Measurements from ENCODE around the gene SPATA12. TPM values are rescaled to one million over a fixed set of nuclear protein-coding genes. Genes with fewer than 3 reads are reported as not detected.

SPATA12 gene
- total and polyA plus RNA-seq, 2 of the 8 experiments (the other 6 are each of a cell fraction or from before 2014, with no cell fraction given): 0.19 to 0.97 TPM

DNA sequence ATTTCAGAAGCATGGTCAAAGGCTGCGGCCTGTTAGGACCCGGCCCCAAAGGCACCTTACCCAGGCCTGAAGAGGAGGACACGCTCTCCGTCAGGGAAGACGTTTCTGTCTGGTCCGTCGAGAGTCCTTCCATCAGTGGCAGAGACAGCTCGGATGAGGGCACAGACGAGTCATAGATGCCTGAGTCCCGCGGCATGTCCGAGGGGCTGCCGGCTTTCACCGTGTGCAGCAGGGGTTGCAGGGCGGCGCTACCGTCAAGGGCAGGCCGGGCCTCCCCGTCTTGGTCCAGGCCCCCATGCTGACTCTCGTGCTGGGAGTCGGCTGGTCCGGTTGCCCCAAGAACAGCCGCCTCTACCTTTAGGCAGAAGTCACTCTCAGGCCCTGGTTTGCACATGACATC lies 37.1 kb downstream of the SPATA12 start:
- peaks cover 0 to 25% (median 6%) of the 10 kb centered on the region in 4 experiments; a peak in 6 of 8 replicates for H3K36me3 ChIP-seq (ENCODE audit: control insufficient read depth in 2 of 4, insufficient read depth in 4 of 4, low read length in 3 of 4)
- ChIA-PET POLR2A (ENCODE audit: partially characterized antibody) (no interaction called here), CTCF (ENCODE audit: partially characterized antibody) (interaction anchor here (0.7 to 5.0 kb wide), 7 partner anchors 8 to 125 kb away, joined by 4 to 64 read pairs (median 6); partner anchors contain the start of gene IL17RD)
- H3K18ac ChIP-seq (ENCODE audit: extremely low read depth, low read length): no peak overlapping the region
- H4K91ac ChIP-seq (replicated peaks; ENCODE audit: insufficient read length, low read length): no peak overlapping the region
- TF ChIP-seq, protein P1, sequence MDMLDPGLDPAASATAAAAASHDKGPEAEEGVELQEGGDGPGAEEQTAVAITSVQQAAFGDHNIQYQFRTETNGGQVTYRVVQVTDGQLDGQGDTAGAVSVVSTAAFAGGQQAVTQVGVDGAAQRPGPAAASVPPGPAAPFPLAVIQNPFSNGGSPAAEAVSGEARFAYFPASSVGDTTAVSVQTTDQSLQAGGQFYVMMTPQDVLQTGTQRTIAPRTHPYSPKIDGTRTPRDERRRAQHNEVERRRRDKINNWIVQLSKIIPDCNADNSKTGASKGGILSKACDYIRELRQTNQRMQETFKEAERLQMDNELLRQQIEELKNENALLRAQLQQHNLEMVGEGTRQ (IDR thresholded peaks at IDR 0.05; ENCODE audit: low read length): no peak
- TF ChIP-seq SIX5 (IDR thresholded peaks at IDR 0.05; ENCODE audit: low read depth, low read length): no peak
- no peak for FAIRE-seq
- no peaks in the 10 kb centered on the region for H3K79me2 ChIP-seq (ENCODE audit: control insufficient read depth in 1 of 2, insufficient read depth in 2 of 2, low read length in 2 of 2)
- H3K79me1 ChIP-seq (ENCODE audit: low read depth, low read length): no peaks in the 10 kb centered on the region; the same call in 1 of the 2 replicates
- no peak overlapping the region for H2AFZ ChIP-seq (ENCODE audit: low read length)
- H3K4me3 ChIP-seq (ENCODE audit: extremely low read depth in 1 of 4, insufficient read depth in 2 of 4, low read depth in 3 of 4, low read length in 4 of 4): no peak overlapping the region
- no peak overlapping the region for H3K56ac ChIP-seq (replicated peaks; ENCODE audit: insufficient read length, low read depth, low read length)
- no peaks in the 10 kb centered on the region for H3K9me3 ChIP-seq (ENCODE audit: insufficient read depth in 2 of 2, low read depth in 1 of 2, low read length in 1 of 2)
- no peak overlapping the region for H2BK20ac ChIP-seq (ENCODE audit: low read length)
- peaks cover 0 to 3% (median 1%) of the 10 kb centered on the region in 4 experiments; a peak in 3 of 7 replicates for H3K4me1 ChIP-seq (replicated peaks in 1 of 4; ENCODE audit: control insufficient read depth in 3 of 4, insufficient read depth in 4 of 4, low read length in 3 of 4)
- H4K5ac ChIP-seq (ENCODE audit: insufficient read length, low read depth, low read length): no peak overlapping the region
- 94% methylated on average over 23 of the region's 23 CpGs; no CpG with 5 or more reads in 1 of the 2 experiments for WGBS, 2 experiments (ENCODE audit: extremely low coverage in 1 of 2, insufficient coverage in 1 of 2, insufficient read length in 1 of 2, insufficient replicate concordance in 2 of 2, low coverage in 1 of 2, low lambda C conversion rate in 2 of 2, missing lambda C conversion rate in 1 of 2)
- H3K14ac ChIP-seq (ENCODE audit: insufficient read length): no peak overlapping the region
- no peak overlapping the region for H3K23ac ChIP-seq (ENCODE audit: insufficient read length)
- no peak overlapping the region for H3K4ac ChIP-seq (replicated peaks; ENCODE audit: insufficient read length, low read depth, low read length)
- H2BK120ac ChIP-seq (replicated peaks; ENCODE audit: low read depth, low read length): no peak overlapping the region
- no peak overlapping the region for H2AK5ac ChIP-seq (ENCODE audit: low read depth, low read length)
- no peak for DNase-seq (ENCODE audit: low read depth in 1 of 2, low spot score in 2 of 2)
- no peak overlapping the region for H2BK15ac ChIP-seq (ENCODE audit: low read length)
- no peaks in the 10 kb centered on the region for H3K23me2 ChIP-seq (ENCODE audit: low read depth, low read length)
- H4K20me1 ChIP-seq (replicated peaks in 1 of 2; ENCODE audit: control insufficient read depth in 1 of 2, insufficient read depth in 2 of 2, low read length in 2 of 2): no peaks in the 10 kb centered on the region
- no peak overlapping the region for H2BK12ac ChIP-seq (ENCODE audit: low read depth, low read length)
- no peaks in the 10 kb centered on the region for H3K27me3 ChIP-seq (replicated peaks in 1 of 4; ENCODE audit: control insufficient read depth in 3 of 4, extremely low read depth in 1 of 4, insufficient read depth in 3 of 4, low read length in 3 of 4)
- no peak overlapping the region for H3K27ac ChIP-seq (ENCODE audit: low read depth, low read length)
- H3K4me2 ChIP-seq (ENCODE audit: insufficient read depth in 1 of 2, low read depth in 2 of 2, low read length in 2 of 2): no peak overlapping the region
- no peak overlapping the region for H2BK5ac ChIP-seq (ENCODE audit: low read depth, low read length)
- H4K8ac ChIP-seq (ENCODE audit: extremely low read depth, insufficient read depth, low read length): no peak overlapping the region; the same call in 1 of the 2 replicates
- H3K9ac ChIP-seq (replicated peaks in 1 of 4; ENCODE audit: extremely low read depth in 1 of 4, low read depth in 3 of 4, low read length in 3 of 4): no peak overlapping the region
